Pons (tissue), 1 donor: Measurements from ENCODE around the gene NLRP10.

Experiments
- DNase-seq: peaks from one replicate; pipeline ENCODE4 v3.0.0-alpha.2; 2016; ENCODE audit warnings: low spot score

NLRP10 gene

DNA sequence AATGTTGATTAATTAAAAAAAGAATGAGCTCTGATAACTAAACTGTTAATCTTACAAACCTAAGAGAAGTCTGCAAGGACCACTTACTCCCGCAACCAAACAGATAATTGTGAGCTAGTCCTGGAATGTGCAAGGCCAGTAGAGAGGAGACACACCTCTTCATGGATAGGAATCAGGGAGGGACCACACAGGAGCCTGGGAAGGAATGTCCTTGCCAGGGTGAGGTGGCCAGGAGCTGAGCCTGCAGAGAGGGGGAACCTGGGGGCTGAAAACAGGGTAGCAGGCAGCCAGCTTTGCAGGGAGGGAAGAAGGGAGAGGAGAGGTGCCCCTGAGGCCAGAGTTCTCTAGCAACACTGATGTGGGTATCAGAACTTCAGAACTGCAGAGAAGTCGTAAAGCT is 9.4 kb upstream of the NLRP10 start:
- no peak for DNase-seq

DNA sequence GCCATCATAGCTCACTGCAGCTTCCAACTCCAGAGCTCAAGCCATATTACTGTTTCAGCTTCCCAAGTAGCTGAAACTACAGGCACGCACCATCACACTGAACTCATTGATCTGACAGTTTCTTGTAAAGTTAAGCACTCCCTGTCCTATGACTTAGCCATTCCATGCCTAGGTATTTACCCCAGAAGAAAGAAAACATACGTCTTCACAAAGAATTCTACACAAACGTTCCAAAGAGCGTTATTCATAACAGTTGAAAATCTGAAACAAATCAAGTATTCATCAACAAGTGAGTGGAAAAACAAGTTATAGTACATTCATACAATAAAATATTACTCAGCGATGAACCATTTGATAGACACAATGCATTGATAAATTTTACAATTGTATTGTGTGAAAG is 7.8 kb upstream of the NLRP10 start:
- no peak for DNase-seq

DNA sequence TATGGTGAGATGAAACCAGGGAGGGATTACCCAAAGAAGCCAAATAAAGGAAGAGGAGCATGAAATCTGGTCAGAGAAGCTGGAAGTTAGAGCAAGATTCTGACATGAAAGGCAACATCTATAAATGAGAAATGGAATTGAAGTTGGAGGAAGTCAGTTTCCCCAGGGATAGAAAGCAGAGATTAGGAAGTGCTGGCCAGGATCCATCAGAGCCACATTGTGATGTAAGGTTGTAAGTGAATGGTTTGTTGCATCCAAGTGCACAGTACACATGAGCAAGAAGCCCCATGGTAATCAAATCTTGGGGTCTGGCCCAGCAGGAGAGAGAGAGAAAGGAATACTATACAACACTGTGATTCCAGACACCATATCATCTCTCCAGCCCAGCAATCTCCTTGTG is 6.6 kb upstream of the NLRP10 start:
- no peak for DNase-seq

DNA sequence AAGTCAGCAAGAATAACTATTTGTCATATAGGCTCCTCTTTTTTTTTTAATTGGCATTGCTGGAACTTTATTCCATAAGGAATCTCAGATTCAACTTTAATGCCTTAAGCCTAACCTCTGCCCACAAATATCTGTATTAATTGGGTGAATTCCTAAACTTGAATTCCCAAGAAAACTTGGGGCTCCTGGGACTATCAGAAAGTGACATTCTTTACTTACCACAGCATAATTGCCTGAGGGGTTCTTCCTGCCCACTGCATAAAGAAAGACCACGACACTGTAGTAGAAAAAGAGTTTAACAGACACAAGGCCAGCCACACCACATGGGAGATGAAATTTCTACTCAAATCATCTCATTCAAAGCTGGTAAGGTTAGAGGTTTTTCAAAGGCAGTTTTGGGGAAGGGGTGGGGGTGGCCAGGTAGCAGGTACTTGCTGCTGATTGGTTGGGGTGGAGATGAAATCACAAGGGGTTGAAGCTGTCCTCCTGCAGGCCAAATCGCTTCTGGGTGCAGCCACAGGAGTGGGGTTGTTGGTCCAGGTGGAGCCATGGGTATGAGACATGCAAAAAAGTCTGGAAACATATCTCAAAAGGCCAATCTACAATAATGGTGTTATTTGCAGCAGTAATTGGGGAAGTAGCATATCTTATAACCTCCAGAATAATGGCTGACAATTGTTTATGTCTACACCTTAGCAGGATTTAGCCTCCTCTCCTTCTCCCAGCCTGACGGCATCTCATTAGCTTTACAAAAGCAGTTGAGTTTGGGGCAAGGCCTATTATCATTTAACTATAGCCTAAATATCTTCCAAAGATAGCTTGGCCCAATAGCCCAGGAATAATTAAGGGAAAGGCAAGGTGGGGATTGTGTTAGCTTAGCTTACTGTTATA is 4.8 kb upstream of the NLRP10 start:
- no peak for DNase-seq

DNA sequence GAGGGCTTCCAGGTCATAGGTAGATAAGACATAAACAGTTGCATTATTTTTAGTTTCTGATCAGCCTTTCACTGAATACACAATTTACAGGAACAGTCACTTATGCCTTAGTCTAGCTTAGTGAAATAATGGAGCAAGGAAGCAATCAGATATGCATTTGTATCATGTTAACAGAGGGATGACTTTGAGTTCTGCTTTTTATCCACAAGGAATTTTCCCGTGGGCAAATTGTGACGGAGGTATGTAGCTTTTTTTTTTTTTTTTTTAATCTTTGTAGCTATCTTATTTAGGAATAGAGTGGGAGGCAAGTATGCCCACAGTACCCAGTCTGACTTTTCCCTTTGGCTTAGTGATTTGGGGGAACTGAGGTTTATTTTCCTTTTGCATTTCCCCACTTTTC is 3.4 kb upstream of the NLRP10 start:
- DNase-seq: no peak

DNA sequence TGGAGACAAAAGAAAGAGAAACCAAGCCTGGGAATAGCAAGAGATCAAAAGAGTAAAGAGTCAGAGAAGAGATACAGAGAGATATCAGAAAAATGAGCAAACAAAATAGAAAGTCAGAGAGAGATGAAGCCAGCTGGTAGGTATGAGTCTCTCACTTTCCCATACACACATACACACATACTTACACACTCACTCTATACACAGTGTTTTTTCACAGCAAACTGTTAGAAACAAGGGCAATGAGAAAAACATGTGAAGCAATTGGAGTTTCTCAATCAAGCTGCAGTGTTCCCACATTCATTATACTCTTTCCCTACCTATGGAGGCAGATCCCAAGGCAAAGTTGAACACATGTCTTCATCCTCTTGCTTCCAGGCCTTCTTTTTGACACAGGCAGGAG is 2.6 kb upstream of the NLRP10 start:
- no peak for DNase-seq

DNA sequence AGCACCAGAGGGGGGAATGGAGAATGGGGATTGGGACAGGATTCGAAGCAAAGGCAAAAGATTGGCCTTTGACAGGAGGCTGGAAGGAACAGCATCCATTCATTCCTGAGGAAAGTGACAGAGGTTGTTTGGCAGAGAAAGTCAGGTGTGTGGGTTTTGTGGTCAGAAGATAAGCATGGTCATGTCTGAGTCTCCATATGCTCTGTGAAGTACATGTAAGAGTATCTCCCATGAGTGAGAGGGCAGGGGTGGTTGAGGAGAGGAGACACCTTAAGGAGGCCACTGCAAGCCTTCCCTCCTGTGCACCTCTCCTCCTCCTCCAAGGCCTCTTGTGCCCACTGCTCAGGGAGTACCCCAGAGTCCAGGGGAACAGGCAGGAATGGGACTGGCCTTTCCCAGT is 1.9 kb upstream of the NLRP10 start:
- no peak for DNase-seq

DNA sequence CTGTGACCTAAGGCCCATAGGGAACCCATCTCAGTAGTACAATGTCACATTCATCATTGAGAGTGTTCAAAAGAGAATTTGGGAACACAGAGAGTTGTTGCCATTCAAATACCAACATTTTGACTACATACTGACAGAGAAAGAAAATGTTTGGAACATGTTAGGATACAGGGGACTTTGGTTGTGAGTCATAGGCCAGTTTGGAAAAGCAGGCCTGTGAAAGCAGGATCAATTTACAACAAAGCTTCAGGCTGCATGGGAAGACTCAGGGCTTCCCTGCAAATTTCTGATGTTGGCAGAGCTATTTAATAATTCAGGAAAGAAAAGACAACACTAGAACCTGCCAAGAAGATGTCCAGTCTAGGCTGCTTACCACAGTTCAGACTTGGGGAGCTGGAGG is 374 bp downstream of the NLRP10 start:
- DNase-seq: no peak

DNA sequence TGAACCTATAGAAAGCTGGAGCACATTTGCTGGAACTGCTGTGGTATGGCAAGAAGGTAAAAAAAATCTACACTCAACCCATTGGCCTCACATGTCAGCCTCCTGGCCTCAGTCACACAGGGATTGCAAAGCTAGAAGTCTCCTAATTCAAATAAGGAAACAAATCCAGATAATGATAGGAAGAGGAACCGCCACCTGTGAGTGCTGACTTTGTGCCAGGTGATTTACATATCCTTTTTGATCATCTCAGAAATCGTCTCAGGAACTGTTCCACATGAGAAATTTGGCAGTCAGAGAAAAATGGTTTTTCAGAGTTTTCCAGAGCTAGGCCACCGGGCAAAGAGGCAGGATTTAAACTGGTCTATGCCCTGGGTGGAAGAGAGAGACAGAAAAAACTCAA is 986 bp downstream of the NLRP10 start:
- DNase-seq: no peak

DNA sequence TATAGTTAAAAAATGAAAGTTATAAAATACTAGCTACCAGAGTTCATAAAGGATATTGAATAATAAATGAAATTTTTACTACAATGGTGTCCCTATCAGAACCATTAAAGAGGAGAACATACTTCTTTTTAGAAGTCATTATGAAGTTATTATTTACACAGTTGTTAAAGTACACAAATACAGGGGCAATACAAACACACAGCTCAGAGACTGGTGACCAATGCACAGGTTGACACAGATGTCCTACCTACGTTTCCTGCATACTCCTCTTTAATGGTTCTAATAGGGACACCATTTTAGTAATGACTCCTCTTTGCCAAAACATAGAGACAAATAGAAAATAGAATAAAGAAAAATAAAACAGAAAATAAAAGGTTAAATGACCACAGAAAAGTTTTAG is 10.1 kb downstream of the NLRP10 start:
- no peak for DNase-seq

DNA sequence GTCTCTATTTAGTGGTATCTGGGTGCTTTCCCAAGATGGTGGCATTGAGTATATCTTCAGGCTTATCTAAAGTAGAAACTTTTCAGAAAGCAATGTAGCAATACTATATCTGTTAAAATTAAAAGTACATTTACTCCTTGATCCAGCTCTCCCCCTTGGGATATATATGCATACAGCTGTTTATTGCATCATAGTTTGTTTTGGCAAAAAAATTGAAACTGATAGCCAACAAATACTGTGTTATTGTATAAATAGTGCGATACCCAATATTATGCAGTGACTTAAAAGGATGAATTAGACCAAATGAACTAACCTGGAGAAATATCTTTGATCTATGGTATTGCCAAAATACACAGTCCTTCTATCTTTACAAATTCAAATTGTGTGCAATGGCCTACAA is 15.3 kb downstream of the NLRP10 start:
- DNase-seq: no peak

DNA sequence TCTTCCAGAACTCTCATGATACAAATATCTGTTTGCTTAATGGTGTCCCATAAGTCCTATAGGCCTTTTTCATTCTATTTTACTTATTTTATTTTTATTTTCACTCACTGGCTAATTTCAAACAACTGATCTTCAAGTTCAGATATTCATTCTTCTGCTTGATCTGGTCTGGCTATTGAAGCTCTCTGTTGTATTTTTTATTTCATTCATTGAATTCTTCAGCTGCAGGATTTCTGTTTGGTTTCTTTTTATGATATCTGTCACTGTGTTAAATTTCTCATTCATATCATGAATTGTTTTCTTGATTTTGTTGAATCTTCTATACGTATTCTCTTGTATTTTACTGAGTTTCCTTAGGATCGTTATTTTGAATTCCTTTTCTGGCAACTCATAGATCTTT is 21.1 kb downstream of the NLRP10 start:
- no peak for DNase-seq

DNA sequence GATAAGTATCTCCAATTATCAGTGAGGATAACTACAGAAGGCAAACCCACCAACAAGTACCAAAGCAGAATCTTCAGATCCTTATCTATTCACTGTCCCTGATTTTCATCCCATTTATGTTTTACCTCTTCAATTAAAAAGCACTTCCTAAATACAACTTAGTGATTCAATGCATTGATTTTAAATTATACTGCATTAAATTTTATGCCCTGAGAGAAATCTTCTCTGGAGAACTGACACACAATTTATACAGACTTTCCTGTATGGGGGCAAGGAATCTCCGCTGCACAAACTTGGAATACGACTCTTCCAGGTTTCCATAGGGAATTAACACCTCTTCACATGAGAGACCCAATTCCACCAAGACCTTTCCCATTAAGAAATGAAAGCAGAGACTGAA is 23.6 kb downstream of the NLRP10 start, which contains the start of gene OR10A3:
Gene OR10A3, minus strand, starts transcription at position 101 of the 400 bp plus-strand sequence. CDS start 2,188 bp downstream, outside the sequence.
- no peak for DNase-seq

DNA sequence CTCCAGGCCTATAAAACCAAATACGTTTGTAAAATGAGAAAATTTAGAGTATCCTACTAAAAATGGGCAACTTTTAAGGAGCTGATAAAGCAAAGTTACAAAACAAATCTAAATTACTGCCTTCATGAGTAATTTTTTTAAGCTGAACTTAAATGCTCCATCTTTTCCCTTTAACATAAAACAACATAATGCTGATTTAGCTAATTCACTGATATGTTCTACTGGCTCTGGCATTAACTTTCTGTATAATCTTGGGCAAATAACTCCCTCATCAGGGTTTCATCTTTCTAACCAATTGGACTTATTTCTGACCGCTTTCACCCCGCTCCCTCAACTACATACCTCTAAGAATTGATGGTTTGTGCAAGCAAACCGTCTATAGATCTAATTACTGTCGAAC is 24.1 kb downstream of the NLRP10 start:
- DNase-seq: no peak

DNA sequence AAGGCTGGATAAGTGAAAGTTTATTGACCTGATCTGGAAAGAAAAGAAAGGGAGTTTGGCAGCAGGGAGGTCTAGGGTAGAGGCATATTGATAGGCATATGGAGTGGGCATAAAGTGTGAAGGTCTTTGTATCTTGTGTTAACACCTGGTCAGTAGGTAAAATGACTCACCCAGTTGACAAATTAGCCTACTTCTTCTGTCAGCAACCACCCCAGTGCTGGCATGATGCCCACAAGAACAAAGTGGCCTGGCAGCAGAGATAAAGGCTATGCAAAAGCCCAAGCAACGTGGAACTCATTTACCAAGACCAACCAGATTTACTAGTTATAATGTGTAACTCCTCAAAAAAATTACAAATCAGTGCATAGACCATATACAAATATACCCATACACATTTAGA is 28.6 kb downstream of the NLRP10 start:
- no peak for DNase-seq

DNA sequence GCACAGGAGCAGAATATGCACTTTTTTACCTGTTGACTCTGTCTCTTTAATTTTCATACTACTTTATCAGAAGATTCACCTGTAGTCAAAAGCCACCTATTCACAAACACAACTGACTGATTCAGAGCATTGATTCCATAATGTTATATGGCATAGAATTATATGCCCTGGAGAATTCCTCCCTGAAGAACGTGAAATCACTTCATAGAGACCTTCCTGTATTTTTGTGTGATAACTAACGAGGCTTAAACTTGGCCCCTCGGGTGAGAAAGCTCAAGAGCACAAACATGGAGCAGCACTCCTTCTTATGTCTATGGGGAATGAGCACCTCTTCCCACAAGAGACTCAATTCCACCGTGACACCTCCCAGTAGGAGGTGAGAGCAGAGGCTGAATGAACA is 34.1 kb downstream of the NLRP10 start, which contains the start of gene OR10A6:
Gene OR10A6, minus strand, starts transcription at position 101 of the 400 bp plus-strand sequence. CDS start 2,606 bp downstream, outside the sequence.
- DNase-seq: no peak

DNA sequence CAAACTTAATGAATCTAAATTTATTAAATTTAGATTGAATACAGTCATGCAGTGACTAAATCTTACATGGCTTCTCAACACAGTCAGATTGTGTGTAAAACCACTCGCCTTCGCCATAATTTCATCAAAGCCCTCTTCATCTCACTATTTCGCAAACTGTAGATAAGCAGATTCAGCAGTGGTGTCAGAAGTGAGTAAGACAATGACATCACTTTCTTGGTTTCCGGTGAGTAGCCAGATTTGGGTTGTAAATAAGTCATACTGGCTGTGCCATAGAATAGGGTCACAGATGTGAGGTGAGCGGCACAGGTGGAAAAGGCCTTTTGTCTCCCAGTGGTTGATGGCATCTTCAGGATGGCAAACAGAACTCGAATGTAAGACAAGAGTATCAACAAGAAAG is 37.6 kb downstream of the NLRP10 start:
- no peak for DNase-seq

DNA sequence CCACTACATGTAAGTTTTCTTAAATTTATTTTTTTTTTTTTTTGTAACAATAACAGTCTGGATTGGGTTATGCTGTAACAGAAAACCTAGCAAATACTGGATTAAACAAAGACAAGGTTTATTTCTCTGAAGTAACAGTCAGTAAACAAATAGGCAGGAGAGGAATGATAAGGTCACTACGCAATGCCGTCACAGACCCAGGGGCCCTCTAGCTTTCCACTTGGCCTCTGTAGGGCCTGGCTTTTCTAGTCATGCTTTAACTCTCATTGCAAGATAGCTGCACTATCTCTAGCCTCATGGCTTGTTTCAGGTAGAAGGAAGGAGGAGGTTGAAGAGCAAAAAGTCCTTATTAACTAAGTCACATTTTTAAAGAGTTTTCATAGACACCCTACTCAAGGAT is 40.7 kb downstream of the NLRP10 start:
- DNase-seq: no peak

DNA sequence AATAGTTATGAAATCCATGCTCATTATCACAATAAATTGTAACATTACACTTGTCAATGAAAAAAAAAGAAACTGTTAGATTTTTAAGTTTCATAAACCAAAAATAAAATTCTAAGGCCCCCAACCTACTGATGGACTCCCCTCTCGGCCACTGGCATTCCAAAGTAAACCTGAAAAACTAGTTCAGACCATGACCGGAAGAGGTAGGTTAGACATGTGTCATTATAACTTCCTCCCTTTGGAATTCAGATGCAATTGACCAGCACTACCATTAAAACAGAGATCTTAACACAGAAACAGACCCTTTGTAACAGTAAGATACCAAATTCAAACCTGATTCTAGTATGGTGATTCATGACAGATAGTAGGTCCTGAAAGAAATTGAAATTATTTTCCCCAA is 47.1 kb downstream of the NLRP10 start:
- no peak for DNase-seq
